Spleen (tissue), 7 donors: ENCODE measurements around the gene VCP.

Source experiments
- CTCF ChIP-seq, 11 experiments: fragments of 200-600 bp in 7 of 11; fragments of 450-650 bp in 4 of 11; sonication (generic) in 4 of 11; IDR thresholded peaks in 8 of 11; conservative IDR thresholded peaks in 3 of 11; 1 replicate in 7 of 11; 2 replicates in 4 of 11; pipeline versions ENCODE4 v1.4.0 to v1.8.0; 2016 to 2021; ENCODE audit warnings: antibody characterized with exemption in 11 of 11, inconsistent platforms in 4 of 11, mild to moderate bottlenecking in 1 of 11
- POLR2A ChIP-seq, 3 donors: fragments of 450-650 bp; IDR thresholded peaks; one replicate each; pipeline ENCODE4 v1.5.1; 2017; ENCODE audit warnings: antibody characterized with exemption in 3 of 3, mild to moderate bottlenecking in 1 of 3
- POLR2AphosphoS5 ChIP-seq, 3 donors: sonication (generic); formaldehyde crosslinking; IDR thresholded peaks; one replicate each; pipeline ENCODE4 v1.5.1; 2017; ENCODE audit warnings: antibody characterized with exemption in 3 of 3
- donor health status: DM: no; HTN: no; CAD: no; lungs with moderate emphysema.
- donor health status: DM: no; HTN: no; CAD: no.
- donor health status: DM: no; HTN: no; CAD: no.

- TF ChIP-seq CTCF (IDR thresholded peaks at IDR 0.05 in 8 of 11, conservative IDR thresholded peaks at IDR 0.05 in 3 of 11) (no peak), POLR2A (IDR thresholded peaks at IDR 0.05) (no peak), POLR2AphosphoS5 (IDR thresholded peaks at IDR 0.05) (no peak)
These were observed 33.3 kb upstream of the VCP start for GRCh38 chr9:35105571-35106342.
